GM21515 (cell line): ENCODE results near the gene ITGB2.
"Not testable (repeated sequence)": the region's sequence is repeated elsewhere in the genome, so short reads cannot be mapped to it uniquely, and the experiment has no call there.

Source experiments
- ATAC-seq: cut with Tn5 transposase; IDR thresholded peaks from one replicate; pipeline ENCODE4 v1.9.1; 2021; ENCODE audit not compliant: unreplicated experiment

Gene ITGB2

GRCh38 chr21:44942566-44942965 is 21.9 kb upstream of the ITGB2 start:
- no peak for ATAC-seq

- ATAC-seq, result no peak
Measured at GRCh38 chr21:44941567-44941966, 20.9 kb upstream of the ITGB2 start.

GRCh38 chr21:44940116-44940631 is 19.5 kb upstream of the ITGB2 start:
- ATAC-seq, result peak; percentile 32

- peak; percentile 58 for ATAC-seq
Measured at GRCh38 chr21:44939532-44940115, 18.9 kb upstream of the ITGB2 start, which contains the start of gene SLX9. Gene SLX9, plus strand, starts transcription at chr21:44940029. Its CDS starts 29 bp downstream, at chr21:44940058.

- no peak for ATAC-seq
Measured at GRCh38 chr21:44938772-44939531, 18.3 kb upstream of the ITGB2 start.

- no peak for ATAC-seq
Measured at GRCh38 chr21:44935533-44935927, 14.8 kb upstream of the ITGB2 start.

GRCh38 chr21:44934797-44935532 is 14.3 kb upstream of the ITGB2 start:
- no peak for ATAC-seq

- no peak for ATAC-seq
Measured at GRCh38 chr21:44934276-44934675, 13.6 kb upstream of the ITGB2 start.

GRCh38 chr21:44933918-44934260 is 13.2 kb upstream of the ITGB2 start:
- ATAC-seq, result no peak

- no peak for ATAC-seq
Measured at GRCh38 chr21:44933199-44933917, 12.7 kb upstream of the ITGB2 start.

GRCh38 chr21:44932408-44933181 is 11.9 kb upstream of the ITGB2 start:
- no peak for ATAC-seq

GRCh38 chr21:44931501-44932407 is 11.1 kb upstream of the ITGB2 start:
- ATAC-seq, result no peak

GRCh38 chr21:44931137-44931500 is 10.4 kb upstream of the ITGB2 start:
- no peak for ATAC-seq

GRCh38 chr21:44930543-44930981 is 9.9 kb upstream of the ITGB2 start:
- ATAC-seq, result no peak

- no peak for ATAC-seq
Measured at GRCh38 chr21:44929799-44930542, 9.3 kb upstream of the ITGB2 start.

GRCh38 chr21:44929242-44929798 is 8.6 kb upstream of the ITGB2 start:
- no peak for ATAC-seq

GRCh38 chr21:44928500-44929241 is 8.0 kb upstream of the ITGB2 start:
- not testable (repeated sequence) for ATAC-seq
